Thymus (tissue), 11 donors: Measurements from ENCODE around the gene LRRC74A. TPM values are rescaled to one million over a fixed set of nuclear protein-coding genes. Genes with fewer than 3 reads are reported as not detected.

Experiments
- DNase-seq, 9 donors: peaks; one replicate each; pipeline ENCODE4 v3.0.0-alpha.2; 2013; ENCODE audit warnings: low spot score in 9 of 9, low read depth in 6 of 9, missing footprints in 1 of 9
- H3K27ac ChIP-seq, 2 donors: one replicate each; pipeline ENCODE4 v1.5.1; 2013; ENCODE audit warnings: control low read depth in 1 of 2, low read depth in 1 of 2, low read length in 1 of 2, mild to moderate bottlenecking in 1 of 2, moderate library complexity in 1 of 2
- H3K27me3 ChIP-seq, 2 donors: one replicate each; pipeline ENCODE4 v1.5.1; 2013; ENCODE audit warnings: low read length in 1 of 2; ENCODE audit not compliant: control insufficient read depth in 2 of 2, insufficient read depth in 1 of 2
- H3K36me3 ChIP-seq, 2 donors: one replicate each; pipeline ENCODE4 v1.5.1; 2013; ENCODE audit warnings: low read length in 1 of 2, mild to moderate bottlenecking in 1 of 2, moderate library complexity in 1 of 2; ENCODE audit not compliant: control insufficient read depth in 2 of 2, insufficient read depth in 2 of 2
- H3K4me1 ChIP-seq, 2 donors: one replicate each; pipeline ENCODE4 v1.5.1; 2013; ENCODE audit warnings: low read length in 2 of 2; ENCODE audit not compliant: control insufficient read depth in 2 of 2, insufficient read depth in 2 of 2
- H3K4me3 ChIP-seq, 2 donors: one replicate each; pipeline ENCODE4 v1.5.1; 2013; ENCODE audit warnings: low read length in 2 of 2, control low read depth in 1 of 2, mild to moderate bottlenecking in 1 of 2
- H3K9me3 ChIP-seq, 2 donors: one replicate each; pipeline ENCODE4 v1.5.1; 2013; ENCODE audit warnings: low read length in 1 of 2, mild to moderate bottlenecking in 1 of 2; ENCODE audit not compliant: control insufficient read depth in 2 of 2, insufficient read depth in 1 of 2
- WGBS: extraction: QIAGEN DNeasy Blood & Tissue Kit; methylation state at CpG from one replicate; pipeline ENCODE4 v1.1.7; 2013; 5-methylcytosine and 5-hydroxymethylcytosine counted together
- polyA plus RNA-seq: library from polyadenylated mRNA; stranded (reverse); fragments of 200-250 nt; gene quantifications from one replicate; pipeline ENCODE4 v1.2.3, GENCODE V29; 2013
- total RNA-seq: library from RNA; stranded (reverse); fragments of 120-200 nt; gene quantifications from one replicate; pipeline ENCODE4 v1.2.4, GENCODE V29; 2013
- donor health status: healthy.

The LRRC74A gene
- total and polyA plus RNA-seq, 2 donors = not detected

DNA sequence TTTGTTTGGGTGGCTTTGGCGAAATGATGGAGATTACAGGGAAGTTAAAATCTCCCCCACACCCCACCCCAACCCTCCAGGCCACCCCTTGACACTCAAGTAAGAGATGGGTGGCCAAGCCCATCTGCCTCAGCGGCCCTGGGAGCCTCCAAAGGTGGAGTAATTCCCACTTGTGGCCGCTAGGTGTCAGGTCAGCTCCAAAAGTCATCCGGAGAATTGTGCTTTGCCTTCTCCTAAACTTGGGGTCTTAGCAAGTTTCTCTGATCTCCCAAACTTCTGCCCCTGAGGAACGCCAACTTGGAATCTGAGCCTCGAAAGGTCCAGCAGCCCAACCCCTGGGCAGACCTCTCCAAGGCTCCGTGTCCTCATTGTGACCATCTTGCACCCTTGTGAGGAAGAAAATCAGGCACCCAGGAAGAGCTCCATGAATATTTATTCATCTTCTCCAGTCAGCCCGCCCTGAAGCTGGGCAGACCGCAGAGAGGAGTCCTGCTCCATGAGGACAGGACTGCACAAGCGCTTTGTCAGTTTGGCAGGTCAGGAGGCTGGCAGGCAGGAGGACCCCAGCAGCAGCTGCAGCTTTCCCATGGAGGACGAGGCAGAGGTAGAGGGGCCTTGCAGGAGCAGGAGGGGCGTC is 46.7 kb downstream of the LRRC74A start:
- DNase-seq = peak in 5 of 9 donors; percentile 50 to 72 (median 51)
- Histone ChIP-seq H3K27me3 (no peaks in the 10 kb centered on the region), H3K36me3 (no peaks in the 10 kb centered on the region), H3K4me3 (no peak overlapping the region), H3K4me1 (peaks cover 0 to 24% of the 10 kb centered on the region in 2 donors), H3K27ac (no peak overlapping the region), H3K9me3 (peaks cover 5 to 14% of the 10 kb centered on the region in 2 donors)
- 45% methylated on average over 12 of the region's 12 CpGs for WGBS

- Histone ChIP-seq H3K27ac (no peak overlapping the region), H3K27me3 (no peaks in the 10 kb centered on the region), H3K4me1 (peaks cover 0 to 20% of the 10 kb centered on the region in 2 donors), H3K36me3 (no peaks in the 10 kb centered on the region), H3K9me3 (peaks cover 5 to 14% of the 10 kb centered on the region in 2 donors), H3K4me3 (no peak overlapping the region)
- WGBS = 93% methylated on average over 8 of the region's 8 CpGs
- DNase-seq = no peak
Observed at GRCh38 chr14:76874734-76875133, 48.5 kb downstream of the LRRC74A start.

DNA sequence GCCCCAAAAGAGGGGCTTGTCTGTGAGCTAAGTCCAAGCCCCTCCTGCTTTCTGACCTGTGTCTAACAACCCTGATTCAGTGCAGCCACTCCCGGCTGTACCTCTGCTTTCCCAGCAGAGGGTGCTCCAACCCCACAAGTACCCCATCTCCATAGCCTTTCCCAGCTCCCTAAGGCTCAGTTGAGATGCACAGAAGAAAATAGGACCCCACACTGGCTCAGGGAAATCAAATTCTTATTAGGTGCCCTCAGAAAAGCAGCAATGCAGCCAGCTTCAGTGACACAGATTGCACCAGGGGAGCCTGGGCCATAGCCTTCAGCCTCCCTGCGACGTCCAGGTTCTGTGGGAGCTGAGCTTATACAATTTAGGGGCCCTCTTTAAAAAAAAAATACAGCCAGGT is 49.9 kb downstream of the LRRC74A start:
- WGBS = 65% methylated on average over 3 of the region's 3 CpGs
- no peak overlapping the region for H3K27ac ChIP-seq
- peaks cover 5 to 14% of the 10 kb centered on the region in 2 donors for H3K9me3 ChIP-seq
- no peak overlapping the region for H3K4me3 ChIP-seq
- H3K4me1 ChIP-seq = peaks cover 7 to 31% of the 10 kb centered on the region in 2 donors
- H3K27me3 ChIP-seq = no peaks in the 10 kb centered on the region
- peak in 6 of 9 donors; percentile 44 to 72 (median 60) for DNase-seq
- no peaks in the 10 kb centered on the region for H3K36me3 ChIP-seq

GRCh38 chr14:76877871-76878270 is 51.7 kb downstream of the LRRC74A start:
- Histone ChIP-seq H3K4me3 (no peak overlapping the region), H3K27me3 (no peaks in the 10 kb centered on the region), H3K36me3 (no peaks in the 10 kb centered on the region), H3K4me1 (peaks cover 20 to 48% of the 10 kb centered on the region in 2 donors), H3K27ac (no peak overlapping the region), H3K9me3 (peaks cover 5 to 14% of the 10 kb centered on the region in 2 donors)
- DNase-seq = no peak
- 82% methylated on average over 5 of the region's 5 CpGs for WGBS

DNA sequence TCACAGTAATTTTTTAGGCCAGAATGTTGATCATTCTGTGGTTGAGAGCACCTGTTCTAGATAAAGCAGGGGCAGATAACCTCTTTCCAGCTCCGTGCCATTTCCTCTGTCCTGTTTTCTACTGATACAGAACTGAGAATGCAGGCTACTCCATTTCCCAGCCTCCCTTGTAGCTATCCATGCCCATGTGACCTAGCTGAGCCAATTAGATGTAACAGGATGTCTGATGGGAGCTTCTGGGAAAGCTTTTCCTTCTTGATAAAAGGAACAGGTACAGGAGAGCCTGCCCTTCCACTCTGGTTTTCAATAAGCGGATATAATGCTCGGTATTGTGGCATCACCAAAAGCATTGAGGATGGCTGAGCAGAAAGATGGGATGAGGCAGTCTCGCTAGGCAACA is 54.2 kb downstream of the LRRC74A start:
- Histone ChIP-seq H3K27ac (no peak overlapping the region), H3K36me3 (no peaks in the 10 kb centered on the region), H3K4me3 (no peak overlapping the region), H3K9me3 (peaks cover 4 to 7% of the 10 kb centered on the region in 2 donors), H3K27me3 (no peaks in the 10 kb centered on the region), H3K4me1 (peaks cover 33 to 71% of the 10 kb centered on the region in 2 donors)
- peak in 1 of 9 donors; percentile 36 for DNase-seq
- WGBS = 82% methylated on average over 4 of the region's 4 CpGs

GRCh38 chr14:76881348-76881747 is 55.1 kb downstream of the LRRC74A start:
- Histone ChIP-seq H3K4me3 (no peak overlapping the region), H3K36me3 (no peaks in the 10 kb centered on the region), H3K4me1 (peaks cover 33 to 70% of the 10 kb centered on the region in 2 donors), H3K27me3 (no peaks in the 10 kb centered on the region), H3K27ac (no peak overlapping the region), H3K9me3 (no peaks in the 10 kb centered on the region)
- DNase-seq = peak in 1 of 9 donors; percentile 30
- 85% methylated on average over 6 of the region's 6 CpGs for WGBS

- WGBS = 80% methylated on average over 5 of the region's 5 CpGs
- Histone ChIP-seq H3K4me3 (no peak overlapping the region), H3K27me3 (no peaks in the 10 kb centered on the region), H3K27ac (no peak overlapping the region), H3K4me1 (peaks cover 33 to 61% of the 10 kb centered on the region in 2 donors), H3K36me3 (no peaks in the 10 kb centered on the region), H3K9me3 (no peaks in the 10 kb centered on the region)
- no peak for DNase-seq
Observed at GRCh38 chr14:76882651-76883050, 56.4 kb downstream of the LRRC74A start.

DNA sequence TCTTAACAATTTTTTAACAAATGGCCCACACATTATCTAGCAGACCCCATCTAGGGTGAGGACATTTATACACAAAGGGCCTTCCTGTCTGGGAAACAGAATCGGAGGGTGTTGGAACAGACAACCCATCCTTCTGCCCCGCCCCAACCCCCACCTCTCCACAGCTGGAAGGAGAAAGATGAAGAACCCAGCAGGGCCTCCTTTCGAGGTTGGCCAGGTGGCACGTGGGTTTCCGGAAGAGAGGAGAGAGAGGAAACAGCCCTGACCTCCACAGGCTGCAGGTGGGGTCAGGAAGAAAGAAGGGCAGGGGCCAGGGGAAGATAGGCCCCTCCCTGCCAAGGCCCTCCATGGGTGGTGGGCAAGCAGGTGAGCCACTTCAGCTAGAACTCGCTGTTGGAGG is 57.2 kb downstream of the LRRC74A start:
- H3K4me1 ChIP-seq = peaks cover 33 to 58% of the 10 kb centered on the region in 2 donors
- no peaks in the 10 kb centered on the region for H3K36me3 ChIP-seq
- peak in 6 of 9 donors; percentile 47 to 85 (median 66) for DNase-seq
- 6% methylated on average over 6 of the region's 6 CpGs for WGBS
- no peaks in the 10 kb centered on the region for H3K27me3 ChIP-seq
- H3K4me3 ChIP-seq = no peak overlapping the region
- H3K9me3 ChIP-seq = no peaks in the 10 kb centered on the region
- H3K27ac ChIP-seq = peak overlapping the region in 1 of 2 donors; percentile 66

DNA sequence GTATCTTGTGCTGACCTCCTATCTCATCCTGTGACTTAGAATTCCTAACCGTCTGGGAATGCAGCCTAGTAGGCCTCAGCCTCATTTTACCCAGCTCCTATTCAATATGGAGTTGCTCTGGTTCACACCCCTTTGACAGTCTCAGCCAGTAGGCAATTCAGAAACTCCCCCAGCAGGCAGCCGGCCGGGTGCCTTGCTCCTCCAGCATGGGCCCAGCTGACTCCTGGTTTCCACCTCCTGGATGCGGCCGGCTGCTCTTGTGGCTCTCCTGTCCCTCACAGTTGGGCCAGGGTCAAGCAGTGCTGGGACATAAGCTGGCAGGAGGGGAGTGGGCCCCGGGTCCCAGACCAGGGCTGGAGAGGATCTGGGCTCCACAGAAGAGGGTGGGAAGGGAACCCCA is 58.2 kb downstream of the LRRC74A start:
- WGBS = 95% methylated on average over 6 of the region's 6 CpGs
- no peaks in the 10 kb centered on the region for H3K27me3 ChIP-seq
- H3K9me3 ChIP-seq = no peaks in the 10 kb centered on the region
- no peak overlapping the region for H3K27ac ChIP-seq
- no peaks in the 10 kb centered on the region for H3K36me3 ChIP-seq
- peaks cover 33 to 58% of the 10 kb centered on the region in 2 donors for H3K4me1 ChIP-seq
- DNase-seq = no peak
- H3K4me3 ChIP-seq = no peak overlapping the region
